ENCODE results near the gene LMCD1.
"Not testable (repeated sequence)": the region's sequence is repeated elsewhere in the genome, so short reads cannot be mapped to it uniquely, and the experiment has no call there.

LMCD1 gene

GRCh38 chr3:8563146-8563545 lies 61.5 kb downstream of the LMCD1 start:
- no peak for DNase-seq

- DNase-seq = no peak
These were observed 62.0 kb downstream of the LMCD1 start for GRCh38 chr3:8563597-8563996.

GRCh38 chr3:8565376-8565775 lies 63.8 kb downstream of the LMCD1 start:
- DNase-seq = no peak

- no peak for DNase-seq
These were observed 66.4 kb downstream of the LMCD1 start for GRCh38 chr3:8567784-8568575.

- no peak for DNase-seq
These were observed 69.6 kb downstream of the LMCD1 start for GRCh38 chr3:8571256-8571655.

GRCh38 chr3:8573342-8573926 lies 71.8 kb downstream of the LMCD1 start:
- DNase-seq = no peak

GRCh38 chr3:8574040-8574669 lies 72.5 kb downstream of the LMCD1 start:
- no peak for DNase-seq

GRCh38 chr3:8574670-8575322 lies 73.2 kb downstream of the LMCD1 start:
- DNase-seq = no peak

GRCh38 chr3:8575364-8576104 lies 73.9 kb downstream of the LMCD1 start:
- no peak for DNase-seq

GRCh38 chr3:8576436-8576835 lies 74.8 kb downstream of the LMCD1 start:
- DNase-seq = no peak

GRCh38 chr3:8576841-8577571 lies 75.4 kb downstream of the LMCD1 start:
- DNase-seq = no peak

- no peak for DNase-seq
These were observed 76.7 kb downstream of the LMCD1 start for GRCh38 chr3:8578282-8578681.

- DNase-seq = no peak
These were observed 77.5 kb downstream of the LMCD1 start for GRCh38 chr3:8579096-8579495.

- DNase-seq = no peak
These were observed 78.3 kb downstream of the LMCD1 start for GRCh38 chr3:8579943-8580342.

GRCh38 chr3:8580434-8580833 lies 78.8 kb downstream of the LMCD1 start:
- DNase-seq = not testable (repeated sequence)

GRCh38 chr3:8581373-8581772 lies 79.8 kb downstream of the LMCD1 start:
- DNase-seq = no peak

- DNase-seq = no peak
These were observed 80.3 kb downstream of the LMCD1 start for GRCh38 chr3:8581806-8582445.

GRCh38 chr3:8584661-8585060 lies 83.0 kb downstream of the LMCD1 start:
- DNase-seq = no peak

- no peak for DNase-seq
These were observed 88.4 kb downstream of the LMCD1 start for GRCh38 chr3:8589880-8590556.

- no peak for DNase-seq
These were observed 91.6 kb downstream of the LMCD1 start for GRCh38 chr3:8593021-8593827.
